HG03025 (cell line): Measurements from ENCODE around the gene PCDHAC1.
"Not testable (repeated sequence)": the region's sequence is repeated elsewhere in the genome, so short reads cannot be mapped to it uniquely, and the experiment has no call there.

Experiments used
- ATAC-seq: cut with Tn5 transposase; IDR thresholded peaks from one replicate; pipeline ENCODE4 v1.9.1; 2021; ENCODE audit warnings: mild to moderate bottlenecking, moderate library complexity; ENCODE audit not compliant: unreplicated experiment, low FRiP score

PCDHAC1 gene

GRCh38 chr5:140925806-140926442, at the start of gene PCDHAC1:
PCDHAC1 (plus strand) TSS chr5:140926299; CDS start chr5:140926893, 594 bp downstream.
- no peak for ATAC-seq

GRCh38 chr5:140876541-140877261, 49.4 kb upstream of the PCDHAC1 start:
- not testable (repeated sequence) for ATAC-seq

GRCh38 chr5:140877262-140877581, 48.9 kb upstream of the PCDHAC1 start:
- ATAC-seq: no peak

- ATAC-seq: no peak
Observed at GRCh38 chr5:140881889-140882590, 44.1 kb upstream of the PCDHAC1 start, which contains the start of gene PCDHA13. PCDHA13 (plus strand) TSS chr5:140882124; CDS start chr5:140882269, 145 bp downstream.

GRCh38 chr5:140882591-140882899, 43.6 kb upstream of the PCDHAC1 start:
- no peak for ATAC-seq

GRCh38 chr5:140883373-140883772, 42.7 kb upstream of the PCDHAC1 start:
- ATAC-seq: no peak

- ATAC-seq: no peak
Observed at GRCh38 chr5:140883927-140884697, 42.0 kb upstream of the PCDHAC1 start.

GRCh38 chr5:140916325-140916724, 9.8 kb upstream of the PCDHAC1 start:
- no peak for ATAC-seq

- ATAC-seq: no peak
Observed at GRCh38 chr5:140923601-140924000, 2.5 kb upstream of the PCDHAC1 start.

GRCh38 chr5:140926443-140927227, 536 bp downstream of the PCDHAC1 start:
- ATAC-seq: no peak

GRCh38 chr5:140927228-140927573, 1.1 kb downstream of the PCDHAC1 start:
- ATAC-seq: no peak

- ATAC-seq: no peak
Observed at GRCh38 chr5:140934964-140935606, 9.0 kb downstream of the PCDHAC1 start.

- no peak for ATAC-seq
Observed at GRCh38 chr5:140946578-140946977, 20.5 kb downstream of the PCDHAC1 start.

- no peak for ATAC-seq
Observed at GRCh38 chr5:140951636-140952035, 25.5 kb downstream of the PCDHAC1 start.

- no peak for ATAC-seq
Observed at GRCh38 chr5:140953234-140953633, 27.1 kb downstream of the PCDHAC1 start.

- ATAC-seq: no peak
Observed at GRCh38 chr5:140962190-140962589, 36.1 kb downstream of the PCDHAC1 start.

- ATAC-seq: no peak
Observed at GRCh38 chr5:140964356-140964755, 38.3 kb downstream of the PCDHAC1 start.

GRCh38 chr5:140965905-140966292, 39.8 kb downstream of the PCDHAC1 start:
- ATAC-seq: no peak

- no peak for ATAC-seq
Observed at GRCh38 chr5:140966293-140967225, 40.5 kb downstream of the PCDHAC1 start, which contains the start of gene PCDHAC2. PCDHAC2 (plus strand) TSS chr5:140966476; CDS start chr5:140966767, 291 bp downstream.
